Neural progenitor cell (in vitro differentiated cells): Measurements from ENCODE around the gene TNFSF10.

Experiments used
- EZH2 ChIP-seq: fragments of 200-600 bp; sonication (generic); IDR thresholded peaks from 2 replicates; pipeline ENCODE4 v1.6.1; 2017; ENCODE audit warnings: antibody characterized with exemption, mild to moderate bottlenecking, moderate library complexity
- TF ChIP-seq, protein P1 (sequence below): fragments of 200-600 bp; sonication (generic); IDR thresholded peaks from 2 replicates; pipeline ENCODE4 v1.5.1; 2017; ENCODE audit warnings: antibody characterized with exemption, mild to moderate bottlenecking

DNA sequence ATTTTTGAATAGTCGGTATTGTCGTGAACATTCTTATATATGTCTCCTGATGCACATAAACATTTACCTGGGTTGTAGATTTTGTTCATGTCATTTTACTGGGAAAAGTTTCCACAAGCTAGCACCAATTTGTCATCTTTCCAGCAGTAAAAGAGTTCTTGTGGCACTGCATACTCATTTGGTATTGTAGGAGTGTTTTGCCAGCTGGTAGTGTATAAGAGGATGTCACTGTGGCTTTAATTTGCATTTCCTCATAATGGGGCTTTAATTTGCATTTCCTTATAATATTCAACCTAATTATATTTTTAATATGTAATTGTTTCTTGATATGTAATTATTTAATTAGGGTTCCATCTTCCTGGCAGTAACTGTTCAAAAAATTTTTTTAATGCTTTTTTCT lies 21.2 kb upstream of the TNFSF10 start:
- TF ChIP-seq, protein P1, sequence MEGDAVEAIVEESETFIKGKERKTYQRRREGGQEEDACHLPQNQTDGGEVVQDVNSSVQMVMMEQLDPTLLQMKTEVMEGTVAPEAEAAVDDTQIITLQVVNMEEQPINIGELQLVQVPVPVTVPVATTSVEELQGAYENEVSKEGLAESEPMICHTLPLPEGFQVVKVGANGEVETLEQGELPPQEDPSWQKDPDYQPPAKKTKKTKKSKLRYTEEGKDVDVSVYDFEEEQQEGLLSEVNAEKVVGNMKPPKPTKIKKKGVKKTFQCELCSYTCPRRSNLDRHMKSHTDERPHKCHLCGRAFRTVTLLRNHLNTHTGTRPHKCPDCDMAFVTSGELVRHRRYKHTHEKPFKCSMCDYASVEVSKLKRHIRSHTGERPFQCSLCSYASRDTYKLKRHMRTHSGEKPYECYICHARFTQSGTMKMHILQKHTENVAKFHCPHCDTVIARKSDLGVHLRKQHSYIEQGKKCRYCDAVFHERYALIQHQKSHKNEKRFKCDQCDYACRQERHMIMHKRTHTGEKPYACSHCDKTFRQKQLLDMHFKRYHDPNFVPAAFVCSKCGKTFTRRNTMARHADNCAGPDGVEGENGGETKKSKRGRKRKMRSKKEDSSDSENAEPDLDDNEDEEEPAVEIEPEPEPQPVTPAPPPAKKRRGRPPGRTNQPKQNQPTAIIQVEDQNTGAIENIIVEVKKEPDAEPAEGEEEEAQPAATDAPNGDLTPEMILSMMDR, result no peak
- TF ChIP-seq EZH2, result no peak
